Activated T-cell treated with anti-CD3 and anti-CD28 coated beads, Interleukin-2, amount 50 U/mL, for 24 hours (primary cell): Measurements from ENCODE around the gene IRF7.

Source experiments
- DNase-seq: peaks from one replicate; pipeline ENCODE4 v3.0.0-alpha.2; 2020
- H3K27ac Mint-ChIP-seq: 2 replicates; pipeline ENCODE4 v1.8.0; 2020; ENCODE audit warnings: mild to moderate bottlenecking, mixed read lengths
- H3K27me3 Mint-ChIP-seq: 2 replicates; pipeline ENCODE4 v1.8.0; 2020; ENCODE audit warnings: mixed read lengths
- H3K36me3 Mint-ChIP-seq: 2 replicates; pipeline ENCODE4 v1.8.0; 2020; ENCODE audit warnings: low read depth, mixed read lengths
- H3K4me1 Mint-ChIP-seq: 2 replicates; pipeline ENCODE4 v1.8.0; 2020; ENCODE audit warnings: low read depth, mixed read lengths
- H3K4me3 Mint-ChIP-seq: 2 replicates; pipeline ENCODE4 v1.8.0; 2020; ENCODE audit warnings: mild to moderate bottlenecking, moderate library complexity, mixed read lengths
- H3K9me3 Mint-ChIP-seq: 2 replicates; pipeline ENCODE4 v1.8.0; 2020; ENCODE audit warnings: mixed read lengths

The IRF7 gene

DNA sequence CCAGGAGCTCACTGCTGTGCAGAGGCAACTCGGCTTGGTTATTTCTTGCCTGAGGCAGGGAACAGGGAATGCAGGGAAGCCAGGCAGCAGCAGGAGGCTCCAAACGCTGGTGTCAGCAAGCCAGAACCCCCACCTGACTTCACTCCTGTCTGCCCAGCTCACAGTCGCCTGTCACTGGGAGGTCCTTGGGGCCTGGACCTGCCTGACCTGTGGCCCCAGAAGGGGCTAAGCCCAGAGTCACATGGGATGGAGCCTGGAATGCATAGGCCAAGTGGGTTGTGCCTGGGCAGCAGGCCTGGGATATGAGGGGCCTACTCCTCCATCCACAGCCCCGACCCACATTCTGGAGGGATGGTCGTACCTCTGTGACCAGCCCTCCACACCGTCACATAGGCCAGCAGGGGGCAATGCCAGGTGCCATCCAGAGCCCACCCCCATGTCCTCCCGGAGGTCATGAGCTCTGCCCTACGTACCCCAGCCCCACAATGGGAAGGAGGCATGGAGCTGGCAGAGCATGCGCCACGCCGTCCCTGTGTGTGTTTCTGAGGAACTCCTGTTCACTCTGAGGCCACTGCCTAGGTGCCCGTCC, 49.7 kb downstream of the IRF7 start:
- Mint-ChIP-seq H3K9me3 (no peaks in the 10 kb centered on the region), H3K36me3 (peaks cover 10% of the 10 kb centered on the region), H3K27ac (no peak overlapping the region), H3K4me1 (peaks cover 11% of the 10 kb centered on the region), H3K27me3 (no peaks in the 10 kb centered on the region), H3K4me3 (peak overlapping the region; percentile 79)
- no peak for DNase-seq

DNA sequence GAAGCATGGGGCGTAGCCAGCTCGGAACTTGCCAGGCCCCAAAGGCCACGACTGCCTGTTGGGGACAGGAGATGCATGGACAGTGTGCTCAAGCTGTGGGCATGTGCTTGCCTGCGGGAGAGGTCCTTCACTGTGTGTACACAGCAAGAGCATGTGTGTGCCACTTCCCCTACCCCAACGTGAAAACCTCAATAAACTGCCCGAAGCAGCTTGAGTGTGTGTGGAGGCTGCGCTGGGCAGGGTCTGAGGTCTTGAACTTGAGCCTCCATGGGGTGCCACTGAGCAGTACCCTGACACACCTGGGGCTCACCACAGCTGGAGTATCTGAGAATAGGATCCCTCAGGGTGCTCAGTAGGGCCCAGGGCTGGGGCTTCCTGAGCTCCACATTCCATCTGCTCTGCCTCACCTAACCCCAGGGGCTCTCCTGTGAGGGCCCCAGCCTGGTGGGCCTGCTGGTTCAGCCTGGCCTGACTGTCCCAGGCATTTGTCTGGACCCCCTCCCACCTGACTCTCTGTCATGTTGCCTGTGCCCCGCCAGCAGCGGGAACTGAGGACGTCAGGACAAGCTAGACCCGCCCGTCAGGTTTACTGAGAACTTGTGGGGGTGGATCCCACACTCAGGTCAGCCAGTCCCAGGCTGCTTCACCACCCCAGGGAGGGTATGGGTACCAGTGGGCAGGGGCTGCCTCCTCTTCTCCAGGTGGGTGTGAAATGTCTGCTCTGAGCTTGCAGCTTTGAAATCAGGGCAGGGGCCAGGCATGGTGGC, 51.8 kb downstream of the IRF7 start:
- Mint-ChIP-seq H3K27ac (no peak overlapping the region), H3K27me3 (no peaks in the 10 kb centered on the region), H3K4me1 (peaks cover 16% of the 10 kb centered on the region), H3K4me3 (no peak overlapping the region), H3K36me3 (peaks cover 10% of the 10 kb centered on the region), H3K9me3 (no peaks in the 10 kb centered on the region)
- DNase-seq = no peak

DNA sequence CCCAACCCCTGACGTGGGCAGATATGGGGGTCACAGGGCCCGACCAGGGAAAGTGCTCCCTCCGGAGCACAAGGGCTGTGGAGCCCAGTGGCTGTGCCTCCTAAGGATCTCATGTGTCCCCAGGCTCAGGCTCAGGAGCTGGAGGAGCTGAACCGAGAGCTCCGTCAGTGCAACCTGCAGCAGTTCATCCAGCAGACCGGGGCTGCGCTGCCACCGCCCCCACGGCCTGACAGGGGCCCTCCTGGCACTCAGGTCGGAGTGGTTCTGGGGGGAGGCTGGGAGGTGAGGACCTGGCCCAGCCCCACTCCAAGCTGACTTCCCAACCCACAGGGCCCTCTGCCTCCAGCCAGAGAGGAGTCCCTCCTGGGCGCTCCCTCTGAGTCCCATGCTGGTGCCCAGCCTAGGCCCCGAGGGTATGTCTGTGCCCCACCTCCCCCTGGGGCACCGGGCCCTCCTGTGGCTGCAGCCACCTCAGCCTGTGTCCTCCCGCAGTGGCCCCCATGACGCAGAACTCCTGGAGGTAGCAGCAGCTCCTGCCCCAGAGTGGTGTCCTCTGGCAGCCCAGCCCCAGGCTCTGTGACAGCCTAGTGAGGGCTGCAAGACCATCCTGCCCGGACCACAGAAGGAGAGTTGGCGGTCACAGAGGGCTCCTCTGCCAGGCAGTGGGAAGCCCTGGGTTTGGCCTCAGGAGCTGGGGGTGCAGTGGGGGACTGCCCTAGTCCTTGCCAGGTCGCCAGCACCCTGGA, 52.5 kb downstream of the IRF7 start:
- Mint-ChIP-seq H3K36me3 (peaks cover 10% of the 10 kb centered on the region), H3K27me3 (no peaks in the 10 kb centered on the region), H3K4me1 (peaks cover 16% of the 10 kb centered on the region), H3K9me3 (no peaks in the 10 kb centered on the region), H3K27ac (no peak overlapping the region), H3K4me3 (no peak overlapping the region)
- DNase-seq = no peak
